Fibroblast of mammary gland (primary cell): ENCODE data around the gene EDA.

ENCODE experiments used
- DNase-seq: peaks from one replicate; pipeline ENCODE4 v3.0.0-alpha.2; 2010; ENCODE audit warnings: low read depth
- H3K4me3 ChIP-seq: 2 replicates; pipeline ENCODE4 v1.5.1; 2011; ENCODE audit warnings: low read depth, mild to moderate bottlenecking, low read length, moderate library complexity; ENCODE audit not compliant: control insufficient read depth
- CTCF ChIP-seq: conservative IDR thresholded peaks from 2 replicates; pipeline ENCODE4 v1.5.1; 2011; ENCODE audit warnings: low read depth, low read length, inconsistent platforms; ENCODE audit not compliant: control insufficient read depth, insufficient read depth

The EDA gene

GRCh38 chrX:69615779-69616456 is at the start of gene EDA:
Gene EDA (plus strand): TSS chrX:69616113.
- DNase-seq = peak; percentile 70
- peak within 1 kb of the TSS; percentile 38 for H3K4me3 ChIP-seq
- no peak for TF ChIP-seq CTCF

GRCh38 chrX:69568828-69569227 is 47.1 kb upstream of the EDA start:
- no peak overlapping the region for H3K4me3 ChIP-seq
- no peak for DNase-seq
- no peak for TF ChIP-seq CTCF

- DNase-seq = no peak
- no peak overlapping the region for H3K4me3 ChIP-seq
- no peak for TF ChIP-seq CTCF
These were observed 18.5 kb upstream of the EDA start for GRCh38 chrX:69597399-69597798.

- DNase-seq = no peak
- TF ChIP-seq CTCF = no peak
- H3K4me3 ChIP-seq = no peak overlapping the region
These were observed 15.7 kb upstream of the EDA start for GRCh38 chrX:69600182-69600581.

- no peak overlapping the region for H3K4me3 ChIP-seq
- peak; percentile 33 for DNase-seq
- no peak for TF ChIP-seq CTCF
These were observed 12.2 kb upstream of the EDA start for GRCh38 chrX:69603566-69604194.

- no peak for DNase-seq
- TF ChIP-seq CTCF = no peak
- no peak overlapping the region for H3K4me3 ChIP-seq
These were observed 10.4 kb upstream of the EDA start for GRCh38 chrX:69605521-69605920.
